ENCODE results near the gene ALAD. TPM values are rescaled to one million over a fixed set of nuclear protein-coding genes. Genes with fewer than 3 reads are reported as not detected.

ALAD gene
- total and polyA plus RNA-seq, 2 of the 8 experiments (the other 6 are each of a cell fraction or from before 2014, with no cell fraction given) = 8.2 to 15.3 TPM

DNA sequence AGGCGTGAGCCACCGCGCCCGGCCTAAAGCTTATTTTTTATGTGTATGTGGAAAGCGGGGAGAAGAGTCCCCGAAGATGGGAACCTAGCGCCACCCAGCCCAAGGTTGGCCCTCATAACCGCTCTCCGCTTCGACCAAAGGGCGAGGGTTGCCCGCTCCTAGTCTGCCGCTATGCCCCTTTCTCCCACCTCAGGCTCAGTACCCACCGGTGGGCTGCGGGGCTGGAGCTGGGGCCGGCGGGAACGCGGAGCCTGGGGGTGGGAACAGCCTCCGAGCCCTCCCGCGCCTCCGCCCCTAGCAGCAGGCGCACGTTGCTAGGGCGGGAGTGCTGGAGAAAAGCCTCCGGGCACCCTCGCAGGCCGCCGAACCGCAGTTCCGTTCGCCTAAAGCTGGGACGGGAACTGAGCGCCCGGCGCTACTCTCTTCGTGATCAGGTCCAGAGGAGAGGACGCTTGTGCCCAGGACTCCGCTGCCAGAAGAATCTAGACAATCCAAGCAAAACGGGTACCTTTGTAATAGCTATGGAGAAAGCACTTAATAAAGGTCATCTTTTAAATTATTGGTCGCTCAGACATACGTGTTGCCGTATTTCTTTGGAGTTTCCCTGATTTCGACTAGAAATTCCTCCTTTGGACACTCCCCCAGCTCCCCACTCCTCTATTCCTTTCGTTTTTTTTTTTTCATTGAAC is 60.9 kb downstream of the ALAD start, which contains the start of gene WDR31 (continued):
- TF ChIP-seq RAD21 (IDR thresholded peaks at IDR 0.05 in 1 of 2, conservative IDR thresholded peaks at IDR 0.05 in 1 of 2; ENCODE audit: low read depth in 2 of 2, low read length in 2 of 2) (0 out of 4 replicates have a peak, but pooled peaks of 1 of the 2 experiments have one; percentile 7), KDM1A (IDR thresholded peaks at IDR 0.05; ENCODE audit: borderline replicate concordance, low read length) (no peak), POU5F1 (IDR thresholded peaks at IDR 0.05; ENCODE audit: low read depth, low read length) (no peak), TAF7 (optimal IDR thresholded peaks at IDR 0.05; ENCODE audit: borderline replicate concordance, low read depth, low read length) (peak; percentile 83), SP4 (IDR thresholded peaks at IDR 0.05; ENCODE audit: low read length) (no peak), BCL11A (IDR thresholded peaks at IDR 0.05; ENCODE audit: low read depth in 2 of 2, low read length in 2 of 2) (no peak), SAP30 (IDR thresholded peaks at IDR 0.05; ENCODE audit: insufficient read depth, insufficient replicate concordance, low read length) (no peak), JUND (IDR thresholded peaks at IDR 0.05; ENCODE audit: low read length) (0 out of 2 replicates have a peak, but pooled peaks have one; percentile 35), CREB1 (IDR thresholded peaks at IDR 0.05) (peak; percentile 72), NRF1 (IDR thresholded peaks at IDR 0.05; ENCODE audit: low read depth, low read length) (no peak), JUN (IDR thresholded peaks at IDR 0.05; ENCODE audit: low read depth, low read length) (peak; percentile 68; the same call in 1 of the 2 replicates), RBBP5 (IDR thresholded peaks at IDR 0.05; ENCODE audit: borderline replicate concordance, low read depth, low read length) (no peak), CHD2 (IDR thresholded peaks at IDR 0.05; ENCODE audit: low read length) (peak; percentile 66; the same call in 1 of the 2 replicates), RNF2 (IDR thresholded peaks at IDR 0.05; ENCODE audit: borderline replicate concordance, low read depth, low read length, missing control alignments, poor library complexity, severe bottlenecking) (no peak), RXRA (IDR thresholded peaks at IDR 0.05; ENCODE audit: insufficient read depth, low read depth, low read length) (no peak), SIX5 (IDR thresholded peaks at IDR 0.05; ENCODE audit: low read depth, low read length) (peak; percentile 27; the same call in 1 of the 2 replicates), ZNF274 (IDR thresholded peaks at IDR 0.05; ENCODE audit: borderline replicate concordance, extremely low read depth, low read length) (no peak), MAFK (IDR thresholded peaks at IDR 0.05; ENCODE audit: low read depth, low read length) (no peak), YY1 (IDR thresholded peaks at IDR 0.05; ENCODE audit: low read depth, low read length) (peak; percentile 71), BACH1 (IDR thresholded peaks at IDR 0.05; ENCODE audit: low read length) (peak; percentile 56; the same call in 1 of the 2 replicates), GABPA (IDR thresholded peaks at IDR 0.05; ENCODE audit: borderline replicate concordance, insufficient read depth, low read length) (peak; percentile 91)
- TF ChIP-seq, protein P1, sequence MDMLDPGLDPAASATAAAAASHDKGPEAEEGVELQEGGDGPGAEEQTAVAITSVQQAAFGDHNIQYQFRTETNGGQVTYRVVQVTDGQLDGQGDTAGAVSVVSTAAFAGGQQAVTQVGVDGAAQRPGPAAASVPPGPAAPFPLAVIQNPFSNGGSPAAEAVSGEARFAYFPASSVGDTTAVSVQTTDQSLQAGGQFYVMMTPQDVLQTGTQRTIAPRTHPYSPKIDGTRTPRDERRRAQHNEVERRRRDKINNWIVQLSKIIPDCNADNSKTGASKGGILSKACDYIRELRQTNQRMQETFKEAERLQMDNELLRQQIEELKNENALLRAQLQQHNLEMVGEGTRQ (IDR thresholded peaks at IDR 0.05; ENCODE audit: low read length) = no peak

All from H1 (cell line).